Mesendoderm (in vitro differentiated cells): ENCODE results near the gene WASHC2A.
"Not testable (repeated sequence)": the region's sequence is repeated elsewhere in the genome, so short reads cannot be mapped to it uniquely, and the experiment has no call there.

Source experiments
- DNase-seq: peaks from one replicate; pipeline ENCODE4 v3.0.0; 2013
- H2AK5ac ChIP-seq: 2 replicates; pipeline ENCODE4 v1.6.1; 2013; ENCODE audit warnings: low read length, inconsistent platforms
- H2BK120ac ChIP-seq: 2 replicates; pipeline ENCODE4 v1.6.1; 2013; ENCODE audit warnings: low read depth, mild to moderate bottlenecking, low read length, moderate library complexity, mixed read lengths
- H2BK15ac ChIP-seq: replicated peaks from 2 replicates; pipeline ENCODE4 v1.6.1; 2013; ENCODE audit warnings: low read depth, mild to moderate bottlenecking, moderate library complexity
- H2BK5ac ChIP-seq: 2 replicates; pipeline ENCODE4 v1.6.1; 2013; ENCODE audit warnings: low read length, inconsistent platforms
- H3K18ac ChIP-seq: 2 replicates; pipeline ENCODE4 v1.6.1; 2013; ENCODE audit warnings: mild to moderate bottlenecking, low read length, mixed read lengths
- H3K23ac ChIP-seq: one replicate; pipeline ENCODE4 v1.6.1; 2013; ENCODE audit warnings: low read length
- H3K27ac ChIP-seq: 2 replicates; pipeline ENCODE4 v1.5.1; 2013; ENCODE audit warnings: low read depth, mild to moderate bottlenecking, inconsistent platforms, low read length, moderate library complexity
- H3K27me3 ChIP-seq: 2 replicates; pipeline ENCODE4 v1.6.1; 2013; ENCODE audit warnings: low read length, control low read depth, mild to moderate bottlenecking, inconsistent platforms; ENCODE audit not compliant: insufficient read depth, poor library complexity
- H3K36me3 ChIP-seq: 2 replicates; pipeline ENCODE4 v1.6.1; 2013; ENCODE audit warnings: low read length, inconsistent platforms; ENCODE audit not compliant: control insufficient read depth, insufficient read depth
- H3K4ac ChIP-seq: one replicate; pipeline ENCODE4 v1.6.1; 2013; ENCODE audit warnings: low read depth, mild to moderate bottlenecking, low read length, moderate library complexity
- H3K4me1 ChIP-seq: 2 replicates; pipeline ENCODE4 v1.6.1; 2013; ENCODE audit warnings: low read depth, low read length, inconsistent platforms; ENCODE audit not compliant: control insufficient read depth
- H3K4me2 ChIP-seq: 2 replicates; pipeline ENCODE4 v1.6.1; 2013; ENCODE audit warnings: low read length
- H3K4me3 ChIP-seq: 2 replicates; pipeline ENCODE4 v1.5.1; 2013; ENCODE audit warnings: mild to moderate bottlenecking, low read length
- H3K56ac ChIP-seq: one replicate; pipeline ENCODE4 v1.6.1; 2013; ENCODE audit warnings: low read length
- H3K79me1 ChIP-seq: 2 replicates; pipeline ENCODE4 v1.6.1; 2013; ENCODE audit warnings: low read length, inconsistent platforms
- H3K79me2 ChIP-seq: 2 replicates; pipeline ENCODE4 v1.6.1; 2013; ENCODE audit warnings: mild to moderate bottlenecking, low read length; ENCODE audit not compliant: control insufficient read depth, insufficient read depth
- H3K9ac ChIP-seq: 2 replicates; pipeline ENCODE4 v1.6.1; 2013; ENCODE audit warnings: low read length, inconsistent platforms
- H4K5ac ChIP-seq: one replicate; pipeline ENCODE4 v1.6.1; 2013; ENCODE audit warnings: low read length
- H4K8ac ChIP-seq: one replicate; pipeline ENCODE4 v1.6.1; 2013; ENCODE audit warnings: low read depth, mild to moderate bottlenecking, control low read depth, low read length, moderate library complexity
- WGBS: extraction: QIAGEN DNeasy Blood & Tissue Kit; methylation state at CpG from one replicate; pipeline ENCODE4 v1.1.7; 2013; ENCODE audit warnings: low lambda C conversion rate, missing lambda C conversion rate; ENCODE audit not compliant: insufficient coverage; ENCODE audit errors: extremely low coverage; 5-methylcytosine and 5-hydroxymethylcytosine counted together

Gene WASHC2A

GRCh38 chr10:50098645-50099044, 30.9 kb downstream of the WASHC2A start:
- H4K8ac ChIP-seq, H2BK15ac ChIP-seq, H3K4me3 ChIP-seq, H3K4ac ChIP-seq, H3K56ac ChIP-seq, H2BK120ac ChIP-seq, H3K9ac ChIP-seq, DNase-seq, H3K18ac ChIP-seq, H3K27ac ChIP-seq, H2BK5ac ChIP-seq, H3K27me3 ChIP-seq, H3K36me3 ChIP-seq, H3K4me2 ChIP-seq, H3K4me1 ChIP-seq, H2AK5ac ChIP-seq, H3K79me1 ChIP-seq, H3K23ac ChIP-seq, H3K79me2 ChIP-seq, H4K5ac ChIP-seq: not testable (repeated sequence)
- no CpG with 5 or more reads among the region's 3 CpGs for WGBS

- not testable (repeated sequence) for H3K27me3 ChIP-seq, DNase-seq, H2BK15ac ChIP-seq, H3K23ac ChIP-seq, H4K5ac ChIP-seq, H2BK120ac ChIP-seq, H3K4me1 ChIP-seq, H3K27ac ChIP-seq, H3K4me2 ChIP-seq, H3K36me3 ChIP-seq, H2BK5ac ChIP-seq, H3K79me2 ChIP-seq, H3K18ac ChIP-seq, H3K4ac ChIP-seq, H4K8ac ChIP-seq, H3K79me1 ChIP-seq, H2AK5ac ChIP-seq, H3K9ac ChIP-seq, H3K4me3 ChIP-seq, H3K56ac ChIP-seq
- no CpG with 5 or more reads among the region's 9 CpGs for WGBS
These were observed 33.4 kb downstream of the WASHC2A start for GRCh38 chr10:50101139-50101582.

- not testable (repeated sequence) for H3K36me3 ChIP-seq, H3K23ac ChIP-seq, H3K4ac ChIP-seq, H3K18ac ChIP-seq, H3K27me3 ChIP-seq, H4K8ac ChIP-seq, H3K56ac ChIP-seq, H2AK5ac ChIP-seq, H2BK5ac ChIP-seq, H3K79me1 ChIP-seq, H2BK120ac ChIP-seq, H2BK15ac ChIP-seq, H3K79me2 ChIP-seq, H3K4me3 ChIP-seq, H3K4me1 ChIP-seq, H4K5ac ChIP-seq, H3K4me2 ChIP-seq, H3K27ac ChIP-seq, DNase-seq, H3K9ac ChIP-seq
- no CpG with 5 or more reads among the region's 3 CpGs for WGBS
These were observed 34.0 kb downstream of the WASHC2A start for GRCh38 chr10:50101747-50102146.

GRCh38 chr10:50102267-50102666, 34.5 kb downstream of the WASHC2A start:
- not testable (repeated sequence) for H3K4me1 ChIP-seq, H3K27ac ChIP-seq, H2BK15ac ChIP-seq, H4K5ac ChIP-seq, H2BK120ac ChIP-seq, H3K4me3 ChIP-seq, H3K4ac ChIP-seq, H3K79me2 ChIP-seq, H3K4me2 ChIP-seq, H2AK5ac ChIP-seq, H3K79me1 ChIP-seq, H3K36me3 ChIP-seq, H4K8ac ChIP-seq, H3K27me3 ChIP-seq, DNase-seq, H3K9ac ChIP-seq, H3K23ac ChIP-seq, H2BK5ac ChIP-seq, H3K18ac ChIP-seq, H3K56ac ChIP-seq
- no CpG with 5 or more reads among the region's 5 CpGs for WGBS

GRCh38 chr10:50108999-50109698, 41.4 kb downstream of the WASHC2A start:
- not testable (repeated sequence) for H3K79me2 ChIP-seq, H3K27me3 ChIP-seq, H2AK5ac ChIP-seq, H4K5ac ChIP-seq, H4K8ac ChIP-seq, H3K79me1 ChIP-seq, H3K4me2 ChIP-seq, DNase-seq, H3K9ac ChIP-seq, H3K36me3 ChIP-seq, H3K4me3 ChIP-seq, H3K27ac ChIP-seq, H3K56ac ChIP-seq, H3K4ac ChIP-seq, H2BK120ac ChIP-seq, H3K18ac ChIP-seq, H2BK15ac ChIP-seq, H3K23ac ChIP-seq, H3K4me1 ChIP-seq, H2BK5ac ChIP-seq
- WGBS = no CpG with 5 or more reads among the region's 7 CpGs
